ENCODE measurements around the gene EBF3. TPM values are rescaled to one million over a fixed set of nuclear protein-coding genes. Genes with fewer than 3 reads are reported as not detected.

The EBF3 gene
- total RNA-seq, 2 donors from 2014 or later = 0.44 to 2.0 TPM

DNA sequence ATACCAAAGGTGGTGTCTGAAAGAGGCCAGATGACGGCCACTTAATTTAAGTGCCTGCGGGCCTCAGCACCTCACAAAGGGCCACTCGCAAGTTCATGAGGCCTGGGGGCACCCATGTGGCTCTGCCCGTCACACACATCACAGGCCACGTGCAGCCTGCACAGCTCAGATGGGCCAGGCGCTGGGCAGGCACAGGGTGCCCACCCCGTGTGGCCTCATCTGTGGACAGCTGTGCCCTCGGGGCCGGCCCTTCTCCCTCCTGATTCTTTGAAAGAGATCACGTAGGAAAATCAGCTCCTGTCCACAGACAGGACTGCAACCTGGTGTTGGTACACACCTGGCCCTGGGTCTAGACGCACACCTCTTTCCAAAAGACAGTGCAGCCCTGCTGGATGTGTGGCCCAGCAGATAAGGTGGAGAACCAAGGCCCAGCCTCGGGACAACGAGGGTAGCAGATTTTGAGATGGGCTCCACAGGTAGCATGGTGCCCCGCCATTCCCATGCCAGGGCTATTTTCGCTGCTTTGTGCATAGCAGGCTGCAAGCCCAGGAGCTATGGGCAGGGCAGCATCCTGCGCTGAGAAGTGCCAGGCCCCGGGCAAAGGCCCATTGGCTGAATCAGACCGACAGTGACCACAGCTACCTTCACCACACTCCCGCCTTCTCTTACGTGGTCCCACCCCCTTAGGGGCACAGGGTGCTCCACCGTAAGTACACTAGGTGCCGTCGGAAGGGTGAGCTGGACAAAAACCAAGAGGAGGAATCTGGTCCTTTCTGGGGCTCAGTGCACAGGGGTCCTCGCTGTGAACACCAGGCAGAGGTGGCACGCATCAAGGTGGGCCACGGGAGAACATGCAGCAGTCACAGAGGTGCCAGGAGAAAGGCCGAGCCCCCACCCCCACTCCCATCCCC, 124.5 kb downstream of the EBF3 start:
- H3K36me3 Mint-ChIP-seq (ENCODE audit: low read depth) = peaks cover 3% of the 10 kb centered on the region
- no peaks in the 10 kb centered on the region for H3K27me3 ChIP-seq (ENCODE audit: control insufficient read depth, insufficient read depth, low read length, poor library complexity, severe bottlenecking)
- H3K4me3 Mint-ChIP-seq = no peak overlapping the region
- H3K27ac Mint-ChIP-seq = no peak overlapping the region
- no peaks in the 10 kb centered on the region for H3K36me3 ChIP-seq (ENCODE audit: control insufficient read depth, insufficient read depth, low read length)
- TF ChIP-seq, protein P1, sequence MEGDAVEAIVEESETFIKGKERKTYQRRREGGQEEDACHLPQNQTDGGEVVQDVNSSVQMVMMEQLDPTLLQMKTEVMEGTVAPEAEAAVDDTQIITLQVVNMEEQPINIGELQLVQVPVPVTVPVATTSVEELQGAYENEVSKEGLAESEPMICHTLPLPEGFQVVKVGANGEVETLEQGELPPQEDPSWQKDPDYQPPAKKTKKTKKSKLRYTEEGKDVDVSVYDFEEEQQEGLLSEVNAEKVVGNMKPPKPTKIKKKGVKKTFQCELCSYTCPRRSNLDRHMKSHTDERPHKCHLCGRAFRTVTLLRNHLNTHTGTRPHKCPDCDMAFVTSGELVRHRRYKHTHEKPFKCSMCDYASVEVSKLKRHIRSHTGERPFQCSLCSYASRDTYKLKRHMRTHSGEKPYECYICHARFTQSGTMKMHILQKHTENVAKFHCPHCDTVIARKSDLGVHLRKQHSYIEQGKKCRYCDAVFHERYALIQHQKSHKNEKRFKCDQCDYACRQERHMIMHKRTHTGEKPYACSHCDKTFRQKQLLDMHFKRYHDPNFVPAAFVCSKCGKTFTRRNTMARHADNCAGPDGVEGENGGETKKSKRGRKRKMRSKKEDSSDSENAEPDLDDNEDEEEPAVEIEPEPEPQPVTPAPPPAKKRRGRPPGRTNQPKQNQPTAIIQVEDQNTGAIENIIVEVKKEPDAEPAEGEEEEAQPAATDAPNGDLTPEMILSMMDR (conservative IDR thresholded peaks at IDR 0.05) = no peak
- no peaks in the 10 kb centered on the region for H3K4me1 ChIP-seq (ENCODE audit: control insufficient read depth, insufficient read depth, low read length)
- DNase-seq = no peak
- H3K9me3 Mint-ChIP-seq = no peaks in the 10 kb centered on the region
- H3K9ac ChIP-seq (ENCODE audit: extremely low read depth, low read length, poor library complexity, severe bottlenecking) = no peak overlapping the region
- no peak overlapping the region for H3K4me3 ChIP-seq (ENCODE audit: low read length)
- H3K9me3 ChIP-seq (ENCODE audit: control insufficient read depth, low read length) = no peaks in the 10 kb centered on the region
- no peak overlapping the region for H3K27ac ChIP-seq (ENCODE audit: low read depth, low read length)
- H3K27me3 Mint-ChIP-seq (ENCODE audit: insufficient read depth) = no peaks in the 10 kb centered on the region
- H3K4me1 Mint-ChIP-seq = peaks cover 12% of the 10 kb centered on the region
- 94 to 96% methylated on average over 13 to 26 of the region's 27 CpGs for WGBS, 2 experiments (ENCODE audit: insufficient coverage in 1 of 2, insufficient read length in 1 of 2)

DNA sequence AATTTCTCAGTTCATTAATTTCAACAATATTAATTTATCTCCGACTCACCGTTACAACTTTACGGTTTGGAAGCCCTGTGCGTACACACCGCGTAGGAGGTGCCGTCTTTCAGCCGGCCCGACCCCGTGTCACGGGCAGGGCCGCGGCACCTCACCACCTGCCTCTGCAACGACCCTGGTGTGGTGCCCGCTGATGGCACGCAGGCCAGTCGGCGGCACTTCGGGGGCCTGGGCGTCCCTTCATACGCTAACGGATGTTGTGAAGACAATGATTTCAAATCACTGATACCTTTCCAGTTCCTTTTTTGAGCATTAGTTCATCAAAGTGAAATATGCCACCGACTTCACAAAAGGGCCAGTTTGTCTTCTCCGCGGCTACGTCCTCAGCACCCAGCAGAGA, 125.3 kb downstream of the EBF3 start:
- H3K4me1 ChIP-seq (ENCODE audit: control insufficient read depth, insufficient read depth, low read length) = no peaks in the 10 kb centered on the region
- Mint-ChIP-seq H3K27ac (no peak overlapping the region), H3K4me1 (peaks cover 8% of the 10 kb centered on the region), H3K4me3 (no peak overlapping the region), H3K9me3 (no peaks in the 10 kb centered on the region), H3K36me3 (ENCODE audit: low read depth) (peaks cover 3% of the 10 kb centered on the region), H3K27me3 (ENCODE audit: insufficient read depth) (no peaks in the 10 kb centered on the region)
- TF ChIP-seq, protein P1 (conservative IDR thresholded peaks at IDR 0.05) = no peak
- H3K4me3 ChIP-seq (ENCODE audit: low read length) = no peak overlapping the region
- H3K36me3 ChIP-seq (ENCODE audit: control insufficient read depth, insufficient read depth, low read length) = no peaks in the 10 kb centered on the region
- H3K9ac ChIP-seq (ENCODE audit: extremely low read depth, low read length, poor library complexity, severe bottlenecking) = no peak overlapping the region
- DNase-seq = no peak
- WGBS, 2 experiments (ENCODE audit: insufficient coverage in 1 of 2, insufficient read length in 1 of 2) = 94 to 98% methylated on average over 22 to 26 of the region's 26 CpGs
- no peak overlapping the region for H3K27ac ChIP-seq (ENCODE audit: low read depth, low read length)
- no peaks in the 10 kb centered on the region for H3K9me3 ChIP-seq (ENCODE audit: control insufficient read depth, low read length)
- H3K27me3 ChIP-seq (ENCODE audit: control insufficient read depth, insufficient read depth, low read length, poor library complexity, severe bottlenecking) = no peaks in the 10 kb centered on the region

DNA sequence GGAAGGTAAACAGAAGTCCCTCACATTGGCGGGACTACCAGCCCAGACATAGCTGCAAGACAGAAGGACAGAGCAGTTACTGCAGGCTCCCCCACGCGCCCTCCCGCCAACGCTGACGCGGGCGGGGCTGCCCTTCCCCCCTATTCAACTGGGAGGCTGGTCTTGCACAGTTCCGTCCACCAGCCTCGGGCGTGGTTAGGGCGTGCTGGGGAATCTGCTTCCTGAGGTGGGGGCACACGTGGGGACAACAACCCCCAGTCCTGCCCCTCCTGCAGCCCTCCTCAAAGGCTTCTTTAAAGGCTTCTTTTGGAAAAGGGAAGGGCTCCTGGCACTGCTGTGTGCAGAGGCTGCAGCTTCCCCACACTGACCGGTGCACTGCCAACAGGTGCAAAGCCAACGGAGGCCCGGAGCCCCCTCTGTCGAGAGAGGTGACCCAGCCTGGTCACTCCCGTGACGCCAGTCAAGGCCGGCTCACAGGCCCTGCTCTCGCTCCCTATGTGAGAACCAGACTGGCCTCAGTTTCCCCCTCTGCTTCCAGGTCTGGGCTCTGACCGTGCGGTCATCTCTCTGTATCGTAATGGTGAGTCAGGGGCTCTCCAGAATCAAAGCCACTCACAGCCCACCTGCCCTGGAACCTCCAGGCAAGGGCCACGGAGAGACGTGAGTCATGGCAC, 126.0 kb downstream of the EBF3 start:
- Histone ChIP-seq H3K27ac (ENCODE audit: low read depth, low read length) (no peak overlapping the region), H3K9ac (ENCODE audit: extremely low read depth, low read length, poor library complexity, severe bottlenecking) (no peak overlapping the region), H3K27me3 (ENCODE audit: control insufficient read depth, insufficient read depth, low read length, poor library complexity, severe bottlenecking) (no peaks in the 10 kb centered on the region), H3K36me3 (ENCODE audit: control insufficient read depth, insufficient read depth, low read length) (no peaks in the 10 kb centered on the region), H3K4me1 (ENCODE audit: control insufficient read depth, insufficient read depth, low read length) (no peaks in the 10 kb centered on the region), H3K9me3 (ENCODE audit: control insufficient read depth, low read length) (no peaks in the 10 kb centered on the region), H3K4me3 (ENCODE audit: low read length) (no peak overlapping the region)
- no peak for DNase-seq
- H3K36me3 Mint-ChIP-seq (ENCODE audit: low read depth) = peaks cover 3% of the 10 kb centered on the region
- no peak overlapping the region for H3K27ac Mint-ChIP-seq
- TF ChIP-seq, protein P1 (conservative IDR thresholded peaks at IDR 0.05) = no peak
- H3K4me3 Mint-ChIP-seq = no peak overlapping the region
- 92 to 94% methylated on average over 17 to 26 of the region's 26 CpGs for WGBS, 2 experiments (ENCODE audit: insufficient coverage in 1 of 2, insufficient read length in 1 of 2)
- no peaks in the 10 kb centered on the region for H3K27me3 Mint-ChIP-seq (ENCODE audit: insufficient read depth)
- no peaks in the 10 kb centered on the region for H3K9me3 Mint-ChIP-seq
- peaks cover 6% of the 10 kb centered on the region for H3K4me1 Mint-ChIP-seq
